K562 (cell line): Measurements from ENCODE around the gene ANKS1A. TPM values are rescaled to one million over a fixed set of nuclear protein-coding genes. Genes with fewer than 3 reads are reported as not detected.
A peak's percentile ranks its signal among the peaks of the same experiment; 100 is the strongest.

Experiments used
- KHSRP ChIP-seq: fragments of 450-650 bp; IDR thresholded peaks from 2 replicates; pipeline ENCODE4 v1.6.1; 2017
- MCM5 ChIP-seq: fragments of 450-650 bp; IDR thresholded peaks from 2 replicates; pipeline ENCODE4 v1.6.1; 2016; ENCODE audit warnings: low read depth
- NELFE ChIP-seq: IDR thresholded peaks from 2 replicates; pipeline ENCODE4 v1.6.1; 2011; ENCODE audit warnings: mild to moderate bottlenecking; ENCODE audit not compliant: insufficient read depth, insufficient read length
- NFRKB ChIP-seq: fragments of 450-650 bp; IDR thresholded peaks from 2 replicates; pipeline ENCODE4 v1.6.1; 2016; ENCODE audit warnings: low read depth
- SAFB2 ChIP-seq: fragments of 200-400 bp; formaldehyde crosslinking; IDR thresholded peaks from 2 replicates; pipeline ENCODE4 v1.6.1; 2018; ENCODE audit warnings: borderline replicate concordance, low read length, low read depth, moderate library complexity; ENCODE audit not compliant: severe bottlenecking
- WHSC1 ChIP-seq: IDR thresholded peaks from one replicate; pipeline ENCODE4 v1.6.1; 2012; ENCODE audit warnings: low read length, control low read depth, inconsistent platforms
- ZFP30 ChIP-seq: fragments of 250-450 bp; sonication (Bioruptor Pico); IDR thresholded peaks from 2 replicates; pipeline ENCODE4 v1.8.0; 2022; ENCODE audit warnings: moderate library complexity, mild to moderate bottlenecking, inconsistent platforms, borderline replicate concordance
- ZNF76 ChIP-seq: fragments of 250-450 bp; sonication (Bioruptor Pico); IDR thresholded peaks from 2 replicates; pipeline ENCODE4 v1.4.0; 2020; ENCODE audit warnings: mild to moderate bottlenecking, moderate library complexity, borderline replicate concordance
- polyA plus RNA-seq, 8 experiments: library from polyadenylated mRNA; depleted of rRNA in 4 of 8; stranded (reverse) in 5 of 8; unstranded in 3 of 8; fragments of >200 nt; fragmentation: Nextera tagmentation in 2 of 8; fragmentation: Illumina TruSeq in 1 of 8; extraction: Ambion mirVana in 2 of 8; extraction: Trizol in 1 of 8; gene quantifications; 2 replicates each; pipeline versions ENCODE4 v1.2.1 to v1.2.3, GENCODE V29; 2011 to 2014; ENCODE audit warnings: inconsistent platforms in 1 of 8, missing spikeins in 1 of 8
- total RNA-seq, 7 experiments: library from RNA; depleted of rRNA in 6 of 7; stranded (reverse); fragments of >200 nt in 6 of 7; fragmentation: Illumina TruSeq in 2 of 7; extraction: Trizol in 2 of 7; gene quantifications; 2 replicates each; pipeline versions ENCODE4 v1.2.1 to v1.2.3, GENCODE V29; 2011 to 2021; ENCODE audit warnings: low replicate concordance in 1 of 7
- TF ChIP-seq, protein P1 (sequence below): sonication (generic); formaldehyde crosslinking; IDR thresholded peaks from 2 replicates; pipeline ENCODE4 v1.8.1; 2023; ENCODE audit warnings: mild to moderate bottlenecking, missing genetic modification reagents
- TF ChIP-seq, protein P2 (sequence below): fragments of 450-650 bp; IDR thresholded peaks from 2 replicates; pipeline ENCODE4 v1.6.1; 2018; ENCODE audit not compliant: partially characterized antibody
- TF ChIP-seq, protein P3 (sequence below): fragments of 450-650 bp; IDR thresholded peaks from 2 replicates; pipeline ENCODE4 v1.6.1; 2017; ENCODE audit warnings: antibody characterized with exemption
- TF ChIP-seq, protein P4 (sequence below), 2 experiments: fragments of 450-650 bp in 1 of 2; IDR thresholded peaks; 2 replicates each; pipeline ENCODE4 v1.6.1; 2011 to 2017; ENCODE audit warnings: low read depth in 2 of 2, antibody characterized with exemption in 1 of 2, borderline replicate concordance in 1 of 2, low read length in 1 of 2, mild to moderate bottlenecking in 1 of 2, mixed read lengths in 1 of 2; ENCODE audit not compliant: control insufficient read depth in 1 of 2
- TF ChIP-seq, protein P5 (sequence below): sonication (generic); formaldehyde crosslinking; IDR thresholded peaks from 2 replicates; pipeline ENCODE4 v1.8.1; 2023; ENCODE audit warnings: mild to moderate bottlenecking, missing genetic modification reagents

The ANKS1A gene
- total and polyA plus RNA-seq, 9 of the 15 experiments (the other 6 are each of a cell fraction or from before 2014, with no cell fraction given), result 1.1 to 13.8 (median 5.3) TPM

DNA sequence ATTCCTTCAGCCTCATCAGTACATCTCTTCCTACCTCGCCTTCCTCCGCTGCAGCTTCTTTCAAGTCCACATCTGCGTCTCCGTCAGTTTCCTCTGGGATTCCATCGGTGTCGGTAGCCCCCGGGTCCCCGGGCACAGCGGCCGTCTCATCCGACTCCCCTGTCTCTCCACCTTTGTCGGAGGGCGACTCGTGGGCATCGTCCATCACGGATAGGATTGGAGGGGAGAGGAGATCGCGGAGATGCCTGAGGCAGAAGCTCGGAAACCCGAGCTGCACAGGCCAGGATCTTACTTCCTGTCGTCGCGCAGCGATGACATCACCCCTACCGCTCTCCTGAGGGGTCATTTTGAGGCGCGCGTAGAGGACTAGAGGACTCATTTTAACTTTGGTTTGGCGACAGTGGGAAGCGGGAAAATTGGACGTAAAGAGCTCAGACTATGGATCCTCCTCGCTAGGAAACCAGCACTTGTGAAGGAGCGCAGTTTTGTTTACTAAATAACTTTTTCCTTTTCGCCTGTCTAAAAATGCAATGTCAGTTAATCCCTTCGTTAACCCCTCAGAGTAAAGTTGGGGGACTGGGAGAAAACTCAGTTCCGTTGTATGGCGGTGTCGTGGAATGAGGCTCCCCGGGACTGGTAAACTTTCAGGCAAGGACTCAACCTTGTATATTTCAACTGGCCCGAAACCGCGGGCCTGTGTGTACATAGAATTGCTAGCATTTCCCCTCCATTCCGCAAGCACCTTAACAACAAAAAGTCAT lies 1.1 kb upstream of the ANKS1A start, which contains the start of gene TAF11 (continued):
- TF ChIP-seq, protein P1, sequence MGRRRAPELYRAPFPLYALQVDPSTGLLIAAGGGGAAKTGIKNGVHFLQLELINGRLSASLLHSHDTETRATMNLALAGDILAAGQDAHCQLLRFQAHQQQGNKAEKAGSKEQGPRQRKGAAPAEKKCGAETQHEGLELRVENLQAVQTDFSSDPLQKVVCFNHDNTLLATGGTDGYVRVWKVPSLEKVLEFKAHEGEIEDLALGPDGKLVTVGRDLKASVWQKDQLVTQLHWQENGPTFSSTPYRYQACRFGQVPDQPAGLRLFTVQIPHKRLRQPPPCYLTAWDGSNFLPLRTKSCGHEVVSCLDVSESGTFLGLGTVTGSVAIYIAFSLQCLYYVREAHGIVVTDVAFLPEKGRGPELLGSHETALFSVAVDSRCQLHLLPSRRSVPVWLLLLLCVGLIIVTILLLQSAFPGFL, result no peak
- TF ChIP-seq WHSC1 (no peak), NELFE (no peak), KHSRP (peak; percentile 90), ZFP30 (no peak), NFRKB (peak; percentile 95), SAFB2 (no peak), ZNF76 (CRISPR knock-in tag) (peak; percentile 69; the same call in 1 of the 2 replicates), MCM5 (no peak)
- TF ChIP-seq, protein P2, sequence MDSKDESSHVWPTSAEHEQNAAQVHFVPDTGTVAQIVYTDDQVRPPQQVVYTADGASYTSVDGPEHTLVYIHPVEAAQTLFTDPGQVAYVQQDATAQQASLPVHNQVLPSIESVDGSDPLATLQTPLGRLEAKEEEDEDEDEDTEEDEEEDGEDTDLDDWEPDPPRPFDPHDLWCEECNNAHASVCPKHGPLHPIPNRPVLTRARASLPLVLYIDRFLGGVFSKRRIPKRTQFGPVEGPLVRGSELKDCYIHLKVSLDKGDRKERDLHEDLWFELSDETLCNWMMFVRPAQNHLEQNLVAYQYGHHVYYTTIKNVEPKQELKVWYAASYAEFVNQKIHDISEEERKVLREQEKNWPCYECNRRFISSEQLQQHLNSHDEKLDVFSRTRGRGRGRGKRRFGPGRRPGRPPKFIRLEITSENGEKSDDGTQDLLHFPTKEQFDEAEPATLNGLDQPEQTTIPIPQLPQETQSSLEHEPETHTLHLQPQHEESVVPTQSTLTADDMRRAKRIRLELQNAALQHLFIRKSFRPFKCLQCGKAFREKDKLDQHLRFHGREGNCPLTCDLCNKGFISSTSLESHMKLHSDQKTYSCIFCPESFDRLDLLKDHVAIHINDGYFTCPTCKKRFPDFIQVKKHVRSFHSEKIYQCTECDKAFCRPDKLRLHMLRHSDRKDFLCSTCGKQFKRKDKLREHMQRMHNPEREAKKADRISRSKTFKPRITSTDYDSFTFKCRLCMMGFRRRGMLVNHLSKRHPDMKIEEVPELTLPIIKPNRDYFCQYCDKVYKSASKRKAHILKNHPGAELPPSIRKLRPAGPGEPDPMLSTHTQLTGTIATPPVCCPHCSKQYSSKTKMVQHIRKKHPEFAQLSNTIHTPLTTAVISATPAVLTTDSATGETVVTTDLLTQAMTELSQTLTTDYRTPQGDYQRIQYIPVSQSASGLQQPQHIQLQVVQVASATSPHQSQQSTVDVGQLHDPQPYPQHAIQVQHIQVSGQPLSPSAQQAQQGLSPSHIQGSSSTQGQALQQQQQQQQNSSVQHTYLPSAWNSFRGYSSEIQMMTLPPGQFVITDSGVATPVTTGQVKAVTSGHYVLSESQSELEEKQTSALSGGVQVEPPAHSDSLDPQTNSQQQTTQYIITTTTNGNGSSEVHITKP, result no peak
- TF ChIP-seq, protein P3, sequence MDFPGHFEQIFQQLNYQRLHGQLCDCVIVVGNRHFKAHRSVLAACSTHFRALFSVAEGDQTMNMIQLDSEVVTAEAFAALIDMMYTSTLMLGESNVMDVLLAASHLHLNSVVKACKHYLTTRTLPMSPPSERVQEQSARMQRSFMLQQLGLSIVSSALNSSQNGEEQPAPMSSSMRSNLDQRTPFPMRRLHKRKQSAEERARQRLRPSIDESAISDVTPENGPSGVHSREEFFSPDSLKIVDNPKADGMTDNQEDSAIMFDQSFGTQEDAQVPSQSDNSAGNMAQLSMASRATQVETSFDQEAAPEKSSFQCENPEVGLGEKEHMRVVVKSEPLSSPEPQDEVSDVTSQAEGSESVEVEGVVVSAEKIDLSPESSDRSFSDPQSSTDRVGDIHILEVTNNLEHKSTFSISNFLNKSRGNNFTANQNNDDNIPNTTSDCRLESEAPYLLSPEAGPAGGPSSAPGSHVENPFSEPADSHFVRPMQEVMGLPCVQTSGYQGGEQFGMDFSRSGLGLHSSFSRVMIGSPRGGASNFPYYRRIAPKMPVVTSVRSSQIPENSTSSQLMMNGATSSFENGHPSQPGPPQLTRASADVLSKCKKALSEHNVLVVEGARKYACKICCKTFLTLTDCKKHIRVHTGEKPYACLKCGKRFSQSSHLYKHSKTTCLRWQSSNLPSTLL, result no peak
- TF ChIP-seq, protein P4, sequence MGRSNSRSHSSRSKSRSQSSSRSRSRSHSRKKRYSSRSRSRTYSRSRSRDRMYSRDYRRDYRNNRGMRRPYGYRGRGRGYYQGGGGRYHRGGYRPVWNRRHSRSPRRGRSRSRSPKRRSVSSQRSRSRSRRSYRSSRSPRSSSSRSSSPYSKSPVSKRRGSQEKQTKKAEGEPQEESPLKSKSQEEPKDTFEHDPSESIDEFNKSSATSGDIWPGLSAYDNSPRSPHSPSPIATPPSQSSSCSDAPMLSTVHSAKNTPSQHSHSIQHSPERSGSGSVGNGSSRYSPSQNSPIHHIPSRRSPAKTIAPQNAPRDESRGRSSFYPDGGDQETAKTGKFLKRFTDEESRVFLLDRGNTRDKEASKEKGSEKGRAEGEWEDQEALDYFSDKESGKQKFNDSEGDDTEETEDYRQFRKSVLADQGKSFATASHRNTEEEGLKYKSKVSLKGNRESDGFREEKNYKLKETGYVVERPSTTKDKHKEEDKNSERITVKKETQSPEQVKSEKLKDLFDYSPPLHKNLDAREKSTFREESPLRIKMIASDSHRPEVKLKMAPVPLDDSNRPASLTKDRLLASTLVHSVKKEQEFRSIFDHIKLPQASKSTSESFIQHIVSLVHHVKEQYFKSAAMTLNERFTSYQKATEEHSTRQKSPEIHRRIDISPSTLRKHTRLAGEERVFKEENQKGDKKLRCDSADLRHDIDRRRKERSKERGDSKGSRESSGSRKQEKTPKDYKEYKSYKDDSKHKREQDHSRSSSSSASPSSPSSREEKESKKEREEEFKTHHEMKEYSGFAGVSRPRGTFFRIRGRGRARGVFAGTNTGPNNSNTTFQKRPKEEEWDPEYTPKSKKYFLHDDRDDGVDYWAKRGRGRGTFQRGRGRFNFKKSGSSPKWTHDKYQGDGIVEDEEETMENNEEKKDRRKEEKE (IDR thresholded peaks at IDR 0.05; ENCODE audit: borderline replicate concordance in 1 of 2, control insufficient read depth in 1 of 2, low read depth in 2 of 2, low read length in 1 of 2), result no peak; a peak in 1 of 4 replicates
- TF ChIP-seq, protein P5, sequence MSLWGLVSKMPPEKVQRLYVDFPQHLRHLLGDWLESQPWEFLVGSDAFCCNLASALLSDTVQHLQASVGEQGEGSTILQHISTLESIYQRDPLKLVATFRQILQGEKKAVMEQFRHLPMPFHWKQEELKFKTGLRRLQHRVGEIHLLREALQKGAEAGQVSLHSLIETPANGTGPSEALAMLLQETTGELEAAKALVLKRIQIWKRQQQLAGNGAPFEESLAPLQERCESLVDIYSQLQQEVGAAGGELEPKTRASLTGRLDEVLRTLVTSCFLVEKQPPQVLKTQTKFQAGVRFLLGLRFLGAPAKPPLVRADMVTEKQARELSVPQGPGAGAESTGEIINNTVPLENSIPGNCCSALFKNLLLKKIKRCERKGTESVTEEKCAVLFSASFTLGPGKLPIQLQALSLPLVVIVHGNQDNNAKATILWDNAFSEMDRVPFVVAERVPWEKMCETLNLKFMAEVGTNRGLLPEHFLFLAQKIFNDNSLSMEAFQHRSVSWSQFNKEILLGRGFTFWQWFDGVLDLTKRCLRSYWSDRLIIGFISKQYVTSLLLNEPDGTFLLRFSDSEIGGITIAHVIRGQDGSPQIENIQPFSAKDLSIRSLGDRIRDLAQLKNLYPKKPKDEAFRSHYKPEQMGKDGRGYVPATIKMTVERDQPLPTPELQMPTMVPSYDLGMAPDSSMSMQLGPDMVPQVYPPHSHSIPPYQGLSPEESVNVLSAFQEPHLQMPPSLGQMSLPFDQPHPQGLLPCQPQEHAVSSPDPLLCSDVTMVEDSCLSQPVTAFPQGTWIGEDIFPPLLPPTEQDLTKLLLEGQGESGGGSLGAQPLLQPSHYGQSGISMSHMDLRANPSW (CRISPR knock-in tag), result 0 out of 2 replicates have a peak, but pooled peaks have one; percentile 22
